Nephron (organoid): ENCODE measurements around the gene ZNF723.
"Not testable (repeated sequence)": the region's sequence is repeated elsewhere in the genome, so short reads cannot be mapped to it uniquely, and the experiment has no call there.

ENCODE experiments used
- H3K27ac Mint-ChIP-seq, 3 experiments: 2 replicates each; pipeline ENCODE4 v1.8.0; 2020; ENCODE audit warnings: mixed read lengths in 3 of 3, mild to moderate bottlenecking in 2 of 3, moderate library complexity in 1 of 3
- H3K27me3 Mint-ChIP-seq: 2 replicates; pipeline ENCODE4 v1.8.0; 2021; ENCODE audit warnings: low read depth, mild to moderate bottlenecking, moderate library complexity, mixed read lengths
- H3K36me3 Mint-ChIP-seq: 2 replicates; pipeline ENCODE4 v1.8.0; 2020; ENCODE audit warnings: low read depth, mixed read lengths
- H3K4me1 Mint-ChIP-seq: 2 replicates; pipeline ENCODE4 v1.8.0; 2020; ENCODE audit warnings: mixed read lengths
- H3K4me3 Mint-ChIP-seq, 3 experiments: 2 replicates each; pipeline ENCODE4 v1.8.0; 2020; ENCODE audit warnings: mild to moderate bottlenecking in 3 of 3, mixed read lengths in 3 of 3, moderate library complexity in 2 of 3
- H3K9me3 Mint-ChIP-seq: 2 replicates; pipeline ENCODE4 v1.8.0; 2020; ENCODE audit warnings: mixed read lengths
- CTCF ChIP-seq, 3 experiments: fragments of 200-600 bp; sonication (generic); IDR thresholded peaks; one replicate each; pipeline ENCODE4 v1.5.0; 2021; ENCODE audit warnings: antibody characterized with exemption in 3 of 3; ENCODE audit not compliant: unreplicated experiment in 3 of 3

Gene ZNF723

GRCh38 chr19:22814124-22814523 is 18.0 kb upstream of the ZNF723 start:
- Mint-ChIP-seq H3K36me3 (no peaks in the 10 kb centered on the region), H3K9me3 (peaks cover 70% of the 10 kb centered on the region), H3K27me3 (no peaks in the 10 kb centered on the region), H3K4me3 (no peak overlapping the region), H3K27ac (no peak overlapping the region), H3K4me1 (no peaks in the 10 kb centered on the region)
- no peak for TF ChIP-seq CTCF (IDR thresholded peaks at IDR 0.05; ENCODE audit: unreplicated experiment in 3 of 3)

GRCh38 chr19:22831211-22831610 is 880 bp upstream of the ZNF723 start:
- H3K4me3 Mint-ChIP-seq, result no peak overlapping the region
- no peak for TF ChIP-seq CTCF (IDR thresholded peaks at IDR 0.05; ENCODE audit: unreplicated experiment in 3 of 3)

DNA sequence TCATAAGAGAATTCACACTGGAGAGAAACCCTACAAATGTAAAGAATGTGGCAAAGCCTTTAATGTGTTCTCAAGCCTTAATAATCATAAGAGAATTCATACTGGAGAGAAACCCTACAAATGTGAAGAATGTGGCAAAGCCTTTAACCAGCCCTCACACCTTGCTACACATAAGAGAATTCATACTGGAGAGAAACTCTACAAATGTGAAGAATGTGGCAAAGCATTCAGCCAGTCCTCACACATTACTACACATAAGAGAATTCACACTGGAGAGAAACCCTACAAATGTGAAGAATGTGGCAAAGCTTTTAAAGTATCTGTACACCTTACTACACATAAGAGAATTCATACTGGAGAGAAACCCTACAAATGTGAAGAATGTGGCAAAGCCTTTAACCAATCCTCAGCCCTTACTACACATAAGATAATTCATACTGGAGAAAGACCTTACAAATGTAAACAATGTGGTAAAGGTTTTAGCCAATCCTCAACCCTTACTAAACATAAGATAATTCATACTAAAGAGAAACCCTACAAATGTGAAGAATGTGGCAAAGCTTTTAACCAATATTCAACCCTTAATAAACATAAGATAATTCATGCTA is 25.7 kb downstream of the ZNF723 start:
- not testable (repeated sequence) for H3K36me3 Mint-ChIP-seq, H3K27me3 Mint-ChIP-seq, H3K4me1 Mint-ChIP-seq, H3K27ac Mint-ChIP-seq, H3K4me3 Mint-ChIP-seq
- H3K9me3 Mint-ChIP-seq, result peaks cover 48% of the 10 kb centered on the region

More at GRCh38 chr19:22831211-22831610, 880 bp upstream of the ZNF723 start:
- H3K9me3 Mint-ChIP-seq, result peaks cover 49% of the 10 kb centered on the region
- H3K27me3 Mint-ChIP-seq, result no peaks in the 10 kb centered on the region
- no peak overlapping the region for H3K27ac Mint-ChIP-seq
- H3K36me3 Mint-ChIP-seq, result no peaks in the 10 kb centered on the region
- H3K4me1 Mint-ChIP-seq, result no peaks in the 10 kb centered on the region

GRCh38 chr19:22882797-22883196 is 50.7 kb downstream of the ZNF723 start:
- H3K36me3 Mint-ChIP-seq, result peaks cover 3% of the 10 kb centered on the region
- H3K27me3 Mint-ChIP-seq, result no peaks in the 10 kb centered on the region
- H3K9me3 Mint-ChIP-seq, result peaks cover 50% of the 10 kb centered on the region
- no peak overlapping the region for H3K4me3 Mint-ChIP-seq
- no peaks in the 10 kb centered on the region for H3K4me1 Mint-ChIP-seq
- no peak for TF ChIP-seq CTCF (IDR thresholded peaks at IDR 0.05; ENCODE audit: unreplicated experiment in 3 of 3)
- no peak overlapping the region for H3K27ac Mint-ChIP-seq

- peaks cover 37% of the 10 kb centered on the region for H3K9me3 Mint-ChIP-seq
- no peak overlapping the region for H3K27ac Mint-ChIP-seq
- H3K4me1 Mint-ChIP-seq, result no peaks in the 10 kb centered on the region
- H3K36me3 Mint-ChIP-seq, result no peaks in the 10 kb centered on the region
- H3K4me3 Mint-ChIP-seq, result no peak overlapping the region
- TF ChIP-seq CTCF (IDR thresholded peaks at IDR 0.05; ENCODE audit: unreplicated experiment in 3 of 3), result no peak
- no peaks in the 10 kb centered on the region for H3K27me3 Mint-ChIP-seq
Observed at GRCh38 chr19:22893855-22894270, 61.8 kb downstream of the ZNF723 start.

DNA sequence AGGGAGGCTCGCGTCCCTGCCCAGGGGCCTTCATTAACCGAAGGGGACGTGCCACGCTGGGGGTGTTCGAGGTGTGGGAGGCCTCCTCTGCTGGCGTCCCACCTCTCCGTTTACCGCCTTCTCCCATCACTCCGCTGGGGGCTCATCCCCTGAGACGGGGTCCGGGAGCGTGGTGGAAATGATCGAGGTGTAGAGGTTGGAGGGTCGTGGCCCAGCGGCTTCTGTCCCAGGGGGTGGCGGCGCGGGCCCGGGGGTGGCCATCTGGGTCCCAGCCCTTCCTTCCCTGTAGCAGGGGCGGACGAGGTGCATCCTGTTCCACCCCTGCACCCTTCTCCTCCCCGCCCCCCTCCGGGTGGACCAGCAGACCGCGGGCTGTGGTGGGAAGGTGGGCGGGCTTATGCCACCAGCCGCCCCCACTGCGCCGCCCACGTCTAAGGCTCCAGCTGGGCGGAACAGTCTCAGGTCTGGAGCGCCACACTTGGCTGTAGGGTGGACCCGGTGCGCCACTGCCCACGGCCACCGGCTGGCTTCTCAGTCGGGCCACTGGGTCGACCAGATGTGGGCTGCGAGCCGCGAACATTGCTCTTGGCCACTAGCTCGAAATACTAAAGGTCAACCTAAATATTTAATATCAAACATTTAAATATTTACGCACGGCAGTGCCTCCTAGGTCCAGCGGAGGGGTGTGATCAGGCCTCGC is 69.5 kb downstream of the ZNF723 start:
- Mint-ChIP-seq H3K36me3 (peaks cover 6% of the 10 kb centered on the region), H3K4me1 (no peaks in the 10 kb centered on the region), H3K27ac (no peak overlapping the region), H3K4me3 (no peak overlapping the region), H3K9me3 (peaks cover 50% of the 10 kb centered on the region), H3K27me3 (no peaks in the 10 kb centered on the region)
- TF ChIP-seq CTCF (IDR thresholded peaks at IDR 0.05; ENCODE audit: unreplicated experiment in 3 of 3), result no peak
